Bone marrow (tissue), 2 donors: Measurements from ENCODE around the gene GNAT3.

Experiments used
- DNase-seq, 2 donors: peaks; one replicate each; lab custom pipeline; 2025; lab: John Stamatoyannopoulos, UW

The GNAT3 gene

GRCh38 chr7:80463272-80463920, 48.5 kb downstream of the GNAT3 start:
- no peak for DNase-seq

GRCh38 chr7:80460857-80461256, 51.0 kb downstream of the GNAT3 start:
- no peak for DNase-seq

GRCh38 chr7:80459776-80460510, 51.9 kb downstream of the GNAT3 start:
- no peak for DNase-seq

- no peak for DNase-seq
These were observed 52.8 kb downstream of the GNAT3 start for GRCh38 chr7:80458822-80459725.

GRCh38 chr7:80453699-80454340, 58.0 kb downstream of the GNAT3 start:
- no peak for DNase-seq

- DNase-seq = peak in 1 of 2 donors; percentile 42
These were observed 61.1 kb downstream of the GNAT3 start for GRCh38 chr7:80450621-80451308.

- no peak for DNase-seq
These were observed 62.0 kb downstream of the GNAT3 start for GRCh38 chr7:80449836-80450235.

- no peak for DNase-seq
These were observed 66.5 kb downstream of the GNAT3 start for GRCh38 chr7:80445351-80445750.

GRCh38 chr7:80444811-80445210, 67.1 kb downstream of the GNAT3 start:
- DNase-seq = peak in 1 of 2 donors; percentile 27

- no peak for DNase-seq
These were observed 68.5 kb downstream of the GNAT3 start for GRCh38 chr7:80443325-80443724.

- DNase-seq = no peak
These were observed 71.0 kb downstream of the GNAT3 start for GRCh38 chr7:80440883-80441282.

- peak in 1 of 2 donors; percentile 46 for DNase-seq
These were observed 71.7 kb downstream of the GNAT3 start for GRCh38 chr7:80439894-80440821.

- no peak for DNase-seq
These were observed 76.3 kb downstream of the GNAT3 start for GRCh38 chr7:80435521-80435920.

- DNase-seq = no peak
These were observed 77.8 kb downstream of the GNAT3 start for GRCh38 chr7:80434047-80434446.

- no peak for DNase-seq
These were observed 79.7 kb downstream of the GNAT3 start for GRCh38 chr7:80432166-80432565.

GRCh38 chr7:80429181-80429580, 82.7 kb downstream of the GNAT3 start:
- DNase-seq = no peak

- DNase-seq = peak in 1 of 2 donors; percentile 71
These were observed 83.5 kb downstream of the GNAT3 start for GRCh38 chr7:80428161-80429054.

GRCh38 chr7:80427218-80427617, 84.6 kb downstream of the GNAT3 start:
- no peak for DNase-seq

- DNase-seq = no peak
These were observed 91.0 kb downstream of the GNAT3 start for GRCh38 chr7:80420876-80421275.
